Pulmonary artery endothelial cell (primary cell): ENCODE data around the gene CBR3. TPM values are rescaled to one million over a fixed set of nuclear protein-coding genes. Genes with fewer than 3 reads are reported as not detected.
"Not testable (repeated sequence)": the region's sequence is repeated elsewhere in the genome, so short reads cannot be mapped to it uniquely, and the experiment has no call there.

Source experiments
- DNase-seq: peaks from one replicate; pipeline ENCODE4 v3.0.0-alpha.2; 2011; ENCODE audit warnings: low read depth, low spot score
- total RNA-seq: library from RNA; depleted of rRNA; stranded (reverse); fragments of >200 nt; gene quantifications from 2 replicates; pipeline ENCODE4 v1.2.3, GENCODE V29; 2014

The CBR3 gene
- 16.8 and 20.2 TPM in 2 replicates for total RNA-seq

DNA sequence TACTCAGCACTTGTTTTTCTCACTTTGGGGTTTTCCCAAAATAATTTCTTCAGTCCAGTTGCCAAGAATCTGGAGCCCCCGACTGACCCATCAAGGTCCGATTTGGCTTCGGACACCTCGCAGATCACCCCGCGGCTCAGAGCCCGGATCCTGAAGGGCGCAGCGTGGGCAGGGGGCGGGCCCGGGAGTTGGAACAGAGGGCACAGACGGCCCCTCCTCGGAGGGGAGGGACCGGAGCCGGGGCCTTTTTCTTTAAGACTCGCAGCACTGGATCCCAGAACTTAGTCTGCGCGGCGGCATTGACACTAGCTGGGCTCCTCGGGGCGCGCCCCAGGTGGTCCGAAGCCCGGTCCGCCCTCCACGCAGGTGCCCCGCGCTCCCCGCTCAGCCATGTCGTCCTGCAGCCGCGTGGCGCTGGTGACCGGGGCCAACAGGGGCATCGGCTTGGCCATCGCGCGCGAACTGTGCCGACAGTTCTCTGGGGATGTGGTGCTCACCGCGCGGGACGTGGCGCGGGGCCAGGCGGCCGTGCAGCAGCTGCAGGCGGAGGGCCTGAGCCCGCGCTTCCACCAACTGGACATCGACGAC is at the start of gene CBR3:
Gene CBR3, plus strand, starts transcription at position 277 of the 588 bp plus-strand sequence. Its CDS starts 114 bp downstream, at position 391.
- no peak for DNase-seq

DNA sequence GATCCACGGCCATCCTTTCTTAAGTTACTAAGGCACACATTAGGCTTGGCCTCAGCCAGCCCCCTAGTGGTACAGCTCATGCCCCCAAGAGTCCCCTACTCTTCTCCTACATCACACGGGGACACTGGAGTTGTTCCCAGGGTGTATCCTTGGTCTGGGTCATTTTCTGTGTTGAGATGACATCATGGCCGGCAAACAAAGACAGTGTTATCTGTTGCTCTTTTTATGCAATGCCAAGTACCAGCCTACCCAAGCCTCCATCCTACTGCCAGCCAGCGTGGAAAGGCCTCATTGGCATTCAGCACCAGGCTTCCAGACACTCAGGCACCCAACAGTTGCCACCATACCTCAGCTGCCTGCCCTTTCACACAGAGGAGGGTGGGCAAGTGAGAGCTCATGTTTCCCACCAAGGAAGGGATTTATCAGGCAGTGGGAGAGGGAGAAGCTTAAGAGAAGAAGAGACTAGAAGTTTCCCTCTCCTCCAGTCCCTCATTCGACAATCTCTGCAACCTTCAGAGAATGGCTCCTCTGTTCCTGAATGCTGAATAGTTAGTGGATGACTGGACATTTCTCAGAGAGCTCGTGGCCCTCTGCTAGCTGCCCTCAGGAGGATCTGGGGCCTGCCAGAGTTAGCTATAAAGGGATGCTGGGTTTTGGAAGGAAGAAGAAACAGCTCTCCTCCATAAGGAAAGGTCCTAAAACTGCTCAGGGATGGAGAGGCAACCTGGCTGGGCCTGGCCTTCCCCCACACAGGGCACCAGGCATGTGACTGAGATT is 47.3 kb upstream of the CBR3 start:
- no peak for DNase-seq

DNA sequence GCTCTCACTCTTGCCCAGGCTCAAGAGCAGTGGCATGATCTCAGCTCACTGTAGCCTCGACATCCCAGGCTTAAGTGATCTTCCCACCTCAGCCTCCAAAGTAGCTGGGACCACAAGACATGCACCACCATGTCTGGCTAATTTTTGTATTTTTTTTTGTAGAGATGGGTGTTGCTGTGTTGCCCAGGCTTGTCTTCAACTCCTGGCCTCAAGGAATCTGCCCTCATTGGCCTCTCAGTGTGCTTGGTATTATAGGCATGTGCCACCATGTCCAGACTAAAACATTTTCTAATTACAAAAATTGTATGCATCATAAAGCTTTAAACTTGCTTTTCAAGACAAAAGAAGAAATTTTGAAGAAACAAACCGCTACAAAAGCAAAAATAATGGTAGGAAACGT is 44.9 kb upstream of the CBR3 start:
- no peak for DNase-seq

DNA sequence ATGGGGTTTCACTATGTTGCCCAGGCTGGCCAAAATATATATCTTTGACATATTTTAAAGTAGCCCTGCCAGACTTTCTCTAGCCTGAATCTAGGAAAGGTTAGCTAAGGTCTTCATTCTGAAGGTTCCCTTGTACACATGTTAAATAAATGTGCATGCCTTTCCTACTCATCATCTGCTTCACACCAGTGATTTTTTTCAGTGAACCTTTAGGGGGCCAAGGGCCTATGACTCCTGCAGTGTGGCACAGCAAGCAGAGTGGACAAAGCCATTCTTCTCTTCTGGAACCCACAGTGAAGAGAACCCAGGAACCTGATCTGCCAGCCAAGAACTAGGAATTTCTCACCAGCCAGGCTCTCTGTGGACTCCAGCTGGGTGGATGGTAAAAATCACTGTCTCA is 42.2 kb upstream of the CBR3 start:
- DNase-seq, result no peak

DNA sequence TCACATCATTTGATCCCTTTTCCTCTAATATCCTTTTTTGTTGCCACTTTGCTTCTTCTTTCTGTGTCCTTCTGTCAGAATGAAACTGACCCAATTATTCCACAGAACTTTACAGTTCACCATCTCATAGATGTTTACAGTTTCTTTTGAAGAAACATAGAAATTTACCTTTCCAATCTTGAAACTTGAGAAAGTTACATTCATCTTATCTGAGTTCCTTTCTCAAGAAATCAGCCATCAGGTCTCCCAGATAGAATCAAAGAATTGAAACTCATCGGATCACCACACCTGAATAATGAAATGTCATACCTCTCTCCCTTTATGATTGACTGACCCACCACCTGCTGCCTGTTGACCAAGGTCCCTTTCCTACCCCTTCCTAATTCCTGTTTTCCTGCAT is 41.4 kb upstream of the CBR3 start:
- DNase-seq, result no peak

DNA sequence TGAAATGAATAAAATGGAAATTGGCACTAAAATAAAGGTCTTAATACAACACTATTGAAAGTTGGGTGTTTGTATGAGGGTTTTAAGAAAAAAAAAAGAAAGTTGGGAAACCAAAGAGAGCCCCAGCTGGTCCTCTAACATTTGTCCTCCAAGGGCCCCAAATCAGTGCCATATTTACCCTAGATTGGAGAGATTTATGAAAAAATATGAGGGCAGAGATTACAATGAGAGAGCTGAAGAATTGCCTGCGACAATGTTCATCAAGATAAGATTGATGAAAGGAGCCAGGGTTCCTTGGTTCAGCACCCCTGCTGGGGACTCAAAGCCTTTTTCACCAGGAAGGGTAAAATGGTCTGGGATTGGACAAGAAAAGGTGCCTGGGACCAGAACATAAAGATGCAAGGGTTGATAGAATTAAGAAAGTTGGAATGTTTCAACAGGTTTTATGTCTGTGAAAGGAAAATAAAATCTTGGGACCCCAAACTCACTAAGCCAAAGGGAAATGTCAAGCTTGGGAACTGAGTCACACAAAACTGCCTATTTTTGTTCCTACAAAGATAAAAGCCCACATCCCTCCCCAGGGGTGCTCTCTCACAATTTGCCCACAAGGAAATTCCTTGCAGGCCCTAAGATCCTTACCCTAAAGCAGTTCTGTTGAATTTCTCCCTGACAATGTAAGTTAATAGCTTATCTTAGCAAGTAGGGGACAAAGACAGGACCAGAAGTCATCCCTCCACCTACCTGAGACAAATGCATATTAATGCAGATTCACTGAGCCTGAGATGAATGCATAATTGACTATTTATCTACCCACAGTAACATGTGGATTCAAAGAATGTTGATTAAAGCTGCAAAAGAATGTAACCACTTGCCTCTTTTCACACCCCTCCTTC is 38.2 kb upstream of the CBR3 start:
- DNase-seq, result no peak

DNA sequence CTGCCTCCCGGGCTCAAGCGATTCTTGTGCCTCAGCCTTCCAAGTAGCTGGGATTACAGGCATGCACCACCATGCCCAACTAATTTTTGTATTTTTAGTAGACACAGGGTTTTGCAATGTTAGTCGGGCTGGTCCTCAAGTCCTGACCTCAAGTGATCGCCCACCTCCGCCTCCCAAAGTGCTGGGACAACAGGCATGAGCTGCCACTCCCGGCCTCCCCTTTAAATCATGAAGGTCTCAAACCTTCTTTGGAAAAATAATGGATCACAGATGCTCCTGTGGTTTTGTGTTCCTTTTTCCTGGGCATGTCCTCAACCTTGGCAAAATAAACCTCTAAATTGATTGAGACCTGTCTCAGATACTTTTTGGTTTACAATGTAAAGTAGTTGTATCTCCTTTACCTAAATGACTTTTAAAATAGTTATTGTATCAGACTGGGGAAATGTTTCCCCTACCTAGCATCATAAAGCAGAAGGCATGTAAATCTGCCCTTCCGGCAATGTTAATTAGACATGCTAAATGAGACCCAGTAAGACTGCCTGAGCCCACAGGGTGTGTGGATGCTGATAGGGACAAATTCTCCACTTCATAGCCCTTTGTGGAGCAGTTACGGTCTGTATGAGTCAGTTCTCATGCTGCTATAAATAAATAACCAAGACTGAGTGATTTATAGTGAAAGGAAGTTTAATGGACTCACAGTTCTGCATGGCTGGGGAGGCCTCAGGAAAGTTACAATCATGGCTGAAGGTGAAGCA is 37.3 kb upstream of the CBR3 start:
- no peak for DNase-seq

DNA sequence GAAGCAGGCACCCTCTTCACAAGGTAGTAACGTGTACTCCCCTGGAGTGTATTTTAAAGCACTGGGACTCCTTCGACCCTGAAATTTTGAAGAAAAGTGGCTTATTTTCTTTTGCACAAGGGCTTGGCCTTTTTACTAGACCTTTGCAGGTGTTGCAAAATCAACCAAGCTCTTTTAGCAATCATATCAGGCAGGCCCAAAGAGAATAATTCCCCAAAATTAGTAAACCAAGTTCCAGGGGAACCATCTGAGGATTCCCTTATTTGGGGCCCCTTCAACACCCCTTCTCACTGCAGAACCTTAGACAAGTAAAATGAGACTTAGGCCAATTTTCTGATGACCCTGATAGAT is 36.7 kb upstream of the CBR3 start:
- no peak for DNase-seq

DNA sequence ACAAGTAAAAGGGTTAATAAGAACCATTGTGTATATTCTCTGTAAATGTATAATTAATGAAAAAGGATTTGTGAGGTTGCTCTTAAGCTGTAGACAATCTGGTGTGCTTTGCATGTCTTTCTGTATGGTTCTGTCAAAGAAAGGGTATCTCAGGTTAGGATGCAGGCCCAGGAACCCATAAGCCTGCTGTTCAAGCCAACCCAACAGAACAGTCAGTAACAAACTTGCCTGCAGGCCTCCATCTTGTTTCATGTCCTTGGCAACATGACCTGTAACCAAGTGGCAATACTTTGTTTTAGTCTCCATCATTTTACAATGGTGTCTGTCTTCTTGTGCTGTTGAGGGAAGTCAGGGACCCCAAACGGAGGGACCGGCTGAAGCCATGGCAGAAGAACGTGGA is 35.9 kb upstream of the CBR3 start:
- DNase-seq, result no peak

DNA sequence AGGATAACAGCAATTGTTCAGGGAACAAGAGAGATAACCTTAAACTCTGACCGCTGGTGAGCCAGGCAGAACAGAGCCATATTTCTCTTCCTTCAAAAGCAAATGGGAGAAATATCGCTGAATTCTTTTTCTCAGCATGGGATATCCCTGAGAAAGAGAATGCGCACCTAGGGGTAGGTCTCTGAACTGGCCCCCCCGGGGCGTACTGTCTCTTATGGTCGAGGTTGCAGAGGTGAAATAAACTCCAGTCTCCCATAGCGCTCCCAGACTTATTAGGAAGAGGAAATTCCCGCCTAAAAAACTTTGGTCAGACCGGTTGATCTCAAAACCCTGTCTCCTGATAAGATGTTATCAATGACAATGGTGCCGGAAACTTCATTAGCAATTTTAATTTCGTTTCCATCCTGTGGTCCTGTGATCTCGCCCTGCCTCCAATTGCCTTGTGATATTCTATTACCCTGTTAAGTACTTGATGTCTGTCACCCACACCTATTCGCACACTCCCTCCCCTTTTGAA is 35.1 kb upstream of the CBR3 start:
- DNase-seq, result not testable (repeated sequence)

DNA sequence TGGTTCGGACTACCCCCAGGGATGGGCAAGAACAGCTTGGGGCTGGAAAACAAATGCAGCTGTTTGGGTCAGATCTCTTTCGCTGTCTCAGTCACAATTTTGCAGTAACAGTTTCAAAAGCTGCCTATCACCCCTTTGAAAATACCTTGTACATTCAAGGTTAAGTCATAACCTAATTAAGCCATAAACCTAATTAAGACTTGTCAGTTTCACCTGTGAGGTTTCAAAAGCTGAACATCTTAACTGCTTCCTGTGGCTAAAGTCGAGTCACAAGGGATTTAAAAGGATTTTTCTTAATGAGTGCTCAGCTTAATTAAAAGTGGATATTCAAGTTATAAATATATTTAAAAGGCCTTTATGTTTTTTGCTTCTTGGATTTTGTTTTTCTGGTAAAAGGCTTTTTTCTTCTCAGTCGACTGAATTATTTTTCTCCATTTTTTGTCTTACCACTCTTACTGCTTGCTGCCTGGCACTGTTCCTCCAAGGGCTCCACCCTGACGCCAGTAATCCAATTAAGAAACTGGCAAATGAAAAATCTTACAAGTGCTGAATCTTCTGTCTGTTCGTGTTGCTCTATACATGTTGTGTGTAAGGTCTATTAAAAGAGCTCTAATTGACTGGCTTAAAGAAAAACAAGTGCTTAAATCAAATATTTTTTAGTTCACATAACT is 33.8 kb upstream of the CBR3 start:
- DNase-seq, result no peak

DNA sequence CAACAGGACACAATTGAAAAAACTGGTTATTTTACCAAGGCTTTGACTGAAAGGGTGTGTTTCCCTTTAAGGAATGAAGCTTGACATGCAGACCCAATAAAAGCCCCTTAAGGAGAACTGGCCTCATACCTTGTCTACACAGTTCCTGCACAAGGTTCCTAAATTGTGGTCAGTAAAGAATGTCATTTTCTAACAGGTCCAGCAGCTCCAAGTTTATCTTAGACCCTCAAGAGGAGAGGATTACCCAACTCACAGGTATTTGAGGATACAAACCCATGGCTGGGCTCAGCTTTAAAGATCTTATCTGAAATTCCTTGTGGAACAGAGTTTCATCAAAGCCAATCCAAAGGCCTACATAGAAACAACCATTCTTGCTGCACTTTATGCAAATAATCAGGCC is 31.4 kb upstream of the CBR3 start:
- no peak for DNase-seq

DNA sequence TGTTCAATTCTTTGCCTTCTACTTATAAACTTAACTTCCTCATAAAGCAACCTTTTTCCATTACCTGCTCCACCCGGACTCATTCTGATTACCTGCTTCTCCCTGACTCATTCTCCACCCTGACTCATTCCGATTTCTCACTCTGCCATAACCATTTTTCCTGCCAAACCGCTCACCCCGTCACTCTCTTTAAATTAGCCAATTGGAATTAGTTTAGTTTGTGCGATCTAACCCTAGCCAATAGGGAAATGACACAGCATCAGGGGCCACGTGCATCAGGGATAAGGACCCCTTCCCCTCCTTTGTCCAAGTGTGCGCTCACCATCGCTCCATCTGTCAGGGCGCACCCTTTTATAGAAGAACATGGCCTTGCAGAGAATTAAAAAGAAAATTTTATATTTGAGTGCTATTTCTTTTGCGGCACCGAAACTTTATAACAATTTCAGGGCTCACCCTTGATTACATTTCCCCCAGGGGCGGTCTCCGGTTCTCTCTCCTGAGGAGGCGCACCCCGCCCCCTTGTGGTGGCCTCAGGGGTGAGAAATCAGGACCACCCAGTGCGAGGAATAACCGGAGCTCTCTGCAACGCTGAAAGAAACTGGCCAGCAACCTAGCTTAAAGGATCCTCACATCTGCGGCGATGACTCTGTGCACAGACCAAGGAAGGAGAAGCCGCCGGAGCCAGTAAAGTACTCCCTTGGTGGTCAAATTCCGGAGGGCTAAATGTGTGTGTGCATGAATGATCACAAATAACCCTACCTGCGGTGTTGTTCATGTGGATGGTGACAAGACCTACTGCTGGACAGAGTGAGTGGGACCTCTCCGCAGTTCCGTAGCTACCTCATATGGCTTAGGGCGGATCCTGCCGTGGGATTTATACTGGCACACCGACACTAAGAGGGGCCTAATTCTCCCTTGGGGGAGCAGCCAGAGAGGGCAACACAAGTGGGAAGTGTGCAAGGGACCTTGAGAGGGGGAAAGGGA is 30.3 kb upstream of the CBR3 start:
- no peak for DNase-seq

DNA sequence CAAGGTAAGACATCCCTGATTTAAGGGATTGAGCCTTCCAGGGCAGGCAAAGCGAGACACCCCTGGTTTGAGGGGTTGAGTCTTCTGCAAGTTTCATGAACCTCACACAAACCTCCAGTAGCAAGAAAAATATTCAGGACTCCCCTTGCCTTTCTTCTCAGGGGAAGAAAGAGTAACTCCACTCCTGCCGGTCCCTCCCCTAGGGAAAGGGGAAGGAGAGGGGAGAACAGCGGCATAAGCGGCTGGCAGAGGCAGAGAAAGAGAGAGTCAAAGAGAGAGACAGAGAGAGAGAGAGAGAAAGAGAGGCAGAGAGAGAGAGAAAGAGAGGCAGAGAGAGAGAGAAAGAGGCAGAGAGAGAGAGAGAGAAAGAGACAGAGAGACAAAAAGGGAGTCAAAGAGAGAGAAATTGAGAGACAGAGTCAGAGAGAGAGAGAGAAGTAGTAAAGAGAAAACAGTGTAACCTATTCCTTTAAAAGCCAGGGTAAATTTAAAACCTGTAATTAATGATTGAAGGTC is 29.5 kb upstream of the CBR3 start:
- no peak for DNase-seq

DNA sequence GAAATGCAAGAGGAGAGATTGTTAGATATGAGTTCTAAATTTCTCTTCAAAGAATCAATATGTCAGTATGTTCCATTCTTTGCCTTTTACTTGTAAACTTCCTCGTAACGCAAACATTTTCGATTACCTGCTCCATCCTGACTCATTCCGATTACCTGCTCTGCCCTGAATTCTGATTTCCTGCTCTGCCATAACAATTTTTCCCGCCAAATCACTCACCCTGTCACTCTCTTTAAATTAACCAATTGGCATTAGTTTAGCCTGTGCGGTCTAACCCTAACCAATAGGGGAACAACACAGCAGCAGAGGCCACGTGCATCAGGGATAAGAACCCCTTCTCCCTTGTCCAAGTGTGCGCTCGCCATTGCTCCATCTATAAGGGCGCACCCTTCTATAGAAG is 25.0 kb upstream of the CBR3 start:
- DNase-seq, result no peak

DNA sequence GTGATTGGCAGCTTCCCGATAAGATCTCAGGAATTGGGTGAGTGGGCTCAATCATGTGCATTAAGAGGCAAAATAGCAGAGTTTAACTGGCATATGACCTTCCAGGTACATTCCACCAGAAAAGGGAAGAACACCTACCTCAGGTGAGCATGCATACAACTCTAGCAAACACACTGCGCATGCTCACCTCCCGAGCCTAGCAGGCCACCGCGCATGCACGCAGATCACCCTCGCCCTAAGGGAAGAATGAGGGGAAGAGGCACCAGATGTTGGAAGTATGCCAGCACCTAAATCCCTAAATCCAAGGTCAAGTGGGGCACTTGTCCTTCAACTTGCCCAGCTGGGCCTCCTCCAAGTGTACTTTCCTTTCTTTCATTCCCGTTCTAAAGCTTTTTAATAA is 23.6 kb upstream of the CBR3 start:
- DNase-seq, result no peak

DNA sequence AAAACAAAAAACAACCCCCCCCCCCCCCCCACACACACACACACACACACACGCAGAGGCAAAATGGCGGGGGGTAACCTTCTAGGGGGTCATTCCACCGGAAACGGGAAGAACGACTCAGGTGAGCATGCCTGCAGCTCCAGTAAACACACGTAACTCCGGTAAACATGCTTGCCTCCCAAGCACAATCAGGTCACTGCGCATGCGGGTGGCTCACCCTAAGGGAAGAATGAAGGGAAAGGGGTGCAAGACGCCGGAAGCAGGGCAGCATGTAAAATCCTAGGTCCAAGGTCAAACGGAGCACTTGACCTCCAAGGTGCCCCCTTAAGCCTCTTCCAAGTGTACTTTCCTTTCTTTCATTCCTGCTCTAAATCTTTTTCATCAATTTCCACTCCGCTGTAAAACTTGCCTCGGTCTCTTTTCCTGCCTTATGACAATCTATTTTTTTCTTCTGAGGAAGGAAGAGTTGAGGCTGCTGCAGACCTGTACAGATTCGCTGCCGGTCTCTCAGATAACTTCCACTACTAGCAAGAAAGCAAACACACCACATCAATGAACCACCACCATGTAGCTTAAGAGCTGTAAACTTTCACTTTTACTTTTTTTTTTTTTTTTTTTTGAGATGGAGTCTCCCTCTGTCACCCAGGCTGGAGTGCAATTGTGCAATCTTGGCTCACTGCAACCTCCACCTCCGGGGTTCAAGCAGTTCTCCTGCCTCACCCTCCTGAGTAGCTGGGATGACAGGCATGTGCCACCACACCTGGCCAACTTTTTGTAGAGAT is 21.0 kb upstream of the CBR3 start:
- no peak for DNase-seq

DNA sequence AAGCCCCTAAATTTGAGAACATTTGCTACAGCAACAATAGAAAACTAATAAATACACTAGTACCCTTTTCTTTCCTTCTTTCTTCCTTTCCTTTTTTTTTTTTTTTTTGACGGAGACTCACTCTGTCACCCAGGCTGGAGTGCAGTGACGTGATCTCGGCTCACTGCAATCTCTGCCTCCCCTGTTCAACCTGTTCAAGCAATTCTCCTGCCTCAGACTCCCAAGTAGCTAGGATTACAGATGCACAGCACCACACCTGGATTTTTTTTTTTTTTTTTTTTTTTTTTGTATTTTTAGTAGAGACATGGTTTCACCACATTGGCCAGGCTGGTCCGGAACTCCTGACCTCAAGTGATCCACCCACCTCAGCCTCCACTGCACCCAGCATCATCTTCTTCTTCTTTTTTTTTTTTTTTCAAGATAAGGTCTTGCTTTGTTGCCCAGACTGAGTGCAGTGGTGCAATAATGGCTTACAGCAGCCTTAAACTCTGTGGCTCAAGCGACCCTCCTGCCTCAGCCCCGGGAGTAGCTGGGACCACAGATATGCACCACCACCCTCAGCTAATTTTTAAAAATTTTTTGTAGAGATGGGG is 19.6 kb upstream of the CBR3 start:
- DNase-seq, result no peak
